GM12878 (cell line): Measurements from ENCODE around the gene NTN3. TPM values are rescaled to one million over a fixed set of nuclear protein-coding genes. Genes with fewer than 3 reads are reported as not detected.

ENCODE experiments used
- ATAC-seq: fragments of 200-7000 bp; cut with Tn5 transposase; 3 replicates; pipeline ENCODE4 v1.9.1; 2020; ENCODE audit warnings: mild to moderate bottlenecking, moderate library complexity
- BruUV-seq: library from RNA; stranded (reverse); fragments of 400-500 nt; replicated peaks from 2 replicates; lab custom pipeline; 2021; lab: Mats Ljungman, UMichigan
- CTCF ChIA-PET: fragments of 300-600 bp; sonication (Branson Sonifier 250); formaldehyde crosslinking; extraction: SDS; loops from one replicate; lab custom pipeline; 2021; ENCODE audit warnings: inconsistent platforms; lab: Yijun Ruan, JAX
- POLR2A ChIA-PET: fragments of 350-600 bp; formaldehyde crosslinking; extraction: SDS; loops from one replicate; lab custom pipeline; 2021; ENCODE audit warnings: inconsistent platforms; lab: Charles Lee
- RAD21 ChIA-PET: fragments of 300-600 bp; sonication (Branson Sonifier 250); formaldehyde crosslinking; loops from one replicate; lab custom pipeline; 2023; ENCODE audit warnings: antibody characterized with exemption; ENCODE audit not compliant: unreplicated experiment; lab: Charles Lee
- SMC1A ChIA-PET: fragments of 300-600 bp; sonication (Branson Sonifier 250); formaldehyde crosslinking; loops from one replicate; lab custom pipeline; 2023; ENCODE audit not compliant: unreplicated experiment, uncharacterized antibody; lab: Charles Lee
- DNase-seq: peaks from one replicate; pipeline ENCODE4 v3.0.0-alpha.2; 2011; ENCODE audit warnings: low read depth, low spot score
- FAIRE-seq: peaks from 3 replicates; lab custom pipeline; 2011; peaks lifted over from hg19 to GRCh38; lab: Jason Lieb, UNC
- H2AFZ ChIP-seq: 2 replicates; pipeline ENCODE4 v1.6.0; 2011; ENCODE audit warnings: low read depth, low read length, control low read depth; ENCODE audit not compliant: control insufficient read depth
- H3K27ac ChIP-seq: 2 replicates; pipeline ENCODE4 v1.5.1; 2011; ENCODE audit warnings: control low read depth; ENCODE audit not compliant: control insufficient read depth, insufficient read depth
- H3K27me3 ChIP-seq, 2 experiments: replicated peaks in 1 of 2; 2 replicates each; pipeline versions ENCODE4 v1.6.0 to v1.6.1; 2011; ENCODE audit warnings: low read length in 1 of 2; ENCODE audit not compliant: control insufficient read depth in 2 of 2, insufficient read depth in 2 of 2
- H3K36me3 ChIP-seq, 2 experiments: 2 replicates each; pipeline ENCODE4 v1.5.1; 2011; ENCODE audit warnings: low read length in 1 of 2; ENCODE audit not compliant: control insufficient read depth in 2 of 2, insufficient read depth in 2 of 2
- H3K4me1 ChIP-seq: 2 replicates; pipeline ENCODE4 v1.6.1; 2011; ENCODE audit warnings: mild to moderate bottlenecking, low read length, moderate library complexity, mixed read lengths; ENCODE audit not compliant: control insufficient read depth, insufficient read depth
- H3K4me2 ChIP-seq: 2 replicates; pipeline ENCODE4 v1.6.0; 2011; ENCODE audit warnings: control low read depth; ENCODE audit not compliant: control insufficient read depth, insufficient read depth
- H3K4me3 ChIP-seq: fragments of 200-600 bp; sonication (generic); 2 replicates; pipeline ENCODE4 v1.5.1; 2016
- H3K79me2 ChIP-seq: 2 replicates; pipeline ENCODE4 v1.6.0; 2011; ENCODE audit warnings: low read length; ENCODE audit not compliant: control insufficient read depth, insufficient read depth
- H3K9ac ChIP-seq: 2 replicates; pipeline ENCODE4 v1.8.0; 2011; ENCODE audit warnings: low read length, control low read depth, mixed read lengths; ENCODE audit not compliant: control insufficient read depth, insufficient read depth
- H3K9me3 ChIP-seq: replicated peaks from 3 replicates; pipeline ENCODE4 v1.5.1; 2011; ENCODE audit warnings: mild to moderate bottlenecking, low read length; ENCODE audit not compliant: control insufficient read depth, insufficient read depth
- H4K20me1 ChIP-seq: 2 replicates; pipeline ENCODE4 v1.6.0; 2011; ENCODE audit not compliant: control insufficient read depth, insufficient read depth
- DPF2 ChIP-seq: fragments of 450-650 bp; IDR thresholded peaks from 2 replicates; pipeline ENCODE4 v1.6.1; 2017; ENCODE audit warnings: mild to moderate bottlenecking
- EED ChIP-seq: sonication (generic); IDR thresholded peaks from 2 replicates; pipeline ENCODE4 v1.6.1; 2016; ENCODE audit warnings: antibody characterized with exemption, low read depth
- FOXK2 ChIP-seq: fragments of 450-650 bp; IDR thresholded peaks from 2 replicates; pipeline ENCODE4 v1.6.1; 2017; ENCODE audit warnings: mild to moderate bottlenecking, moderate library complexity
- IRF3 ChIP-seq: fragments of 450-650 bp; IDR thresholded peaks from 2 replicates; pipeline ENCODE4 v1.6.1; 2014; ENCODE audit warnings: mild to moderate bottlenecking
- KAT2A ChIP-seq: conservative IDR thresholded peaks from 2 replicates; pipeline ENCODE4 v1.6.1; 2011; ENCODE audit warnings: low read depth, low read length; ENCODE audit not compliant: control insufficient read depth
- MEF2A ChIP-seq: IDR thresholded peaks from 2 replicates; pipeline ENCODE4 v1.6.1; 2011; ENCODE audit warnings: low read depth, mild to moderate bottlenecking, low read length, moderate library complexity; ENCODE audit not compliant: insufficient read depth
- MTA3 ChIP-seq: IDR thresholded peaks from 2 replicates; pipeline ENCODE4 v1.6.1; 2012; ENCODE audit warnings: low read length, inconsistent platforms, borderline replicate concordance
- NFXL1 ChIP-seq: fragments of 450-650 bp; IDR thresholded peaks from 2 replicates; pipeline ENCODE4 v1.6.1; 2017; ENCODE audit warnings: antibody characterized with exemption, mild to moderate bottlenecking, borderline replicate concordance
- PAX8 ChIP-seq: fragments of 450-650 bp; IDR thresholded peaks from 2 replicates; pipeline ENCODE4 v1.6.1; 2017; ENCODE audit warnings: mild to moderate bottlenecking, moderate library complexity
- RB1 ChIP-seq: fragments of 450-650 bp; formaldehyde crosslinking; IDR thresholded peaks from 2 replicates; pipeline ENCODE4 v1.6.1; 2017; ENCODE audit warnings: mild to moderate bottlenecking, borderline replicate concordance
- SMAD1 ChIP-seq: fragments of 450-650 bp; IDR thresholded peaks from 2 replicates; pipeline ENCODE4 v1.6.1; 2018; ENCODE audit warnings: mild to moderate bottlenecking, low read depth; ENCODE audit not compliant: partially characterized antibody
- SMARCA5 ChIP-seq: fragments of 450-650 bp; IDR thresholded peaks from 2 replicates; pipeline ENCODE4 v1.6.1; 2017; ENCODE audit warnings: mild to moderate bottlenecking
- SREBF1 ChIP-seq: IDR thresholded peaks from 2 replicates; pipeline ENCODE4 v1.6.1; 2012; ENCODE audit warnings: mild to moderate bottlenecking, low read length
- STAT1 ChIP-seq: fragments of 450-650 bp; conservative IDR thresholded peaks from 2 replicates; pipeline ENCODE4 v1.6.1; 2014; ENCODE audit warnings: antibody characterized with exemption, mild to moderate bottlenecking
- ZBED1 ChIP-seq: IDR thresholded peaks from 2 replicates; pipeline ENCODE4 v1.6.1; 2016; ENCODE audit warnings: borderline replicate concordance
- ZNF207 ChIP-seq: fragments of 450-650 bp; IDR thresholded peaks from 2 replicates; pipeline ENCODE4 v1.6.1; 2014; ENCODE audit warnings: antibody characterized with exemption, mild to moderate bottlenecking, borderline replicate concordance
- WGBS: methylation state at CpG from one replicate; pipeline ENCODE4 v1.1.6; 2016; ENCODE audit warnings: low lambda C conversion rate; ENCODE audit not compliant: insufficient replicate concordance, insufficient coverage; ENCODE audit errors: missing lambda C conversion rate; 5-methylcytosine and 5-hydroxymethylcytosine counted together
- in situ Hi-C: fragments of 300-500 bp; cut with MboI; formaldehyde crosslinking; loops from 9 replicates; pipeline ENCODE4 v1.14.3; 2018; ENCODE audit warnings: mixed read lengths
- intact Hi-C: fragments of 100-400 bp; cut with micrococcal nuclease; formaldehyde crosslinking; loops from one replicate; pipeline ENCODE4 v1.14.2; 2022; ENCODE audit not compliant: unreplicated experiment
- polyA plus RNA-seq, 11 experiments: library from polyadenylated mRNA; depleted of rRNA in 4 of 11; unstranded in 6 of 11; stranded (reverse) in 5 of 11; fragments of >200 nt; fragmentation: Nextera tagmentation in 4 of 11; fragmentation: Illumina TruSeq in 1 of 11; extraction: Ambion mirVana in 4 of 11; extraction: Trizol in 1 of 11; gene quantifications; 1 replicate in 1 of 11; 2 replicates in 10 of 11; pipeline versions ENCODE4 v1.2.1 to v1.2.3, GENCODE V29; 2011 to 2016; ENCODE audit warnings: inconsistent platforms in 2 of 11, missing spikeins in 2 of 11, low read depth in 1 of 11
- total RNA-seq, 4 experiments: library from RNA; depleted of rRNA in 3 of 4; stranded (reverse); fragments of >200 nt in 3 of 4; fragmentation: Illumina TruSeq in 1 of 4; extraction: Trizol in 1 of 4; gene quantifications; 2 replicates each; pipeline versions ENCODE4 v1.2.1 to v1.2.3, GENCODE V29; 2013 to 2021
- TF ChIP-seq, protein P1 (sequence below): fragments of 450-650 bp; IDR thresholded peaks from 2 replicates; pipeline ENCODE4 v1.6.1; 2017; ENCODE audit warnings: mild to moderate bottlenecking, moderate library complexity

The NTN3 gene
- total and polyA plus RNA-seq, 10 of the 15 experiments (the other 5 are each of a cell fraction or from before 2014, with no cell fraction given) = 0.04 TPM; not detected in 9

GRCh38 chr16:2513405-2514332 lies 42.6 kb downstream of the NTN3 start, which contains the start of gene ATP6V0C:
Gene ATP6V0C (plus strand): TSS chr16:2513952. CDS start chr16:2514104, 152 bp downstream.
- peak; percentile 80 for ATAC-seq
- WGBS = 2% methylated on average over 92 of the region's 122 CpGs
- peak within 1 kb of the TSS; percentile 84 for H3K27ac ChIP-seq
- no TSS peak for BruUV-seq
- H4K20me1 ChIP-seq = peaks cover 6% of the 10 kb centered on the region; the same call in 1 of the 2 replicates
- intact Hi-C loops (no loop called here), in situ Hi-C loops (no loop called here)
- POLR2A ChIA-PET = interaction anchor here (0.9 to 1.8 kb wide), 4 partner anchors 18 to 358 kb away, joined by 3 to 6 read pairs (median 4); partner anchors contain the start of genes CCNF, PDPK1 and TRAF7
- H3K4me3 ChIP-seq = peak within 1 kb of the TSS; percentile 75
- DNase-seq = peak; percentile 40
- H2AFZ ChIP-seq = peak within 1 kb of the TSS; percentile 71
- H3K4me2 ChIP-seq = peak within 1 kb of the TSS; percentile 64
- H3K4me1 ChIP-seq = peaks cover 26% of the 10 kb centered on the region
- SMC1A ChIA-PET = interaction anchor here (1.3 kb wide), 1 partner anchor 24 kb away, joined by 5 read pairs; the partner anchor contains the start of gene PDPK1
- H3K36me3 ChIP-seq = peaks cover 4 to 6% of the 10 kb centered on the region in 2 experiments; a peak in 3 of 4 replicates
- peak within 1 kb of the TSS; percentile 93 for H3K9ac ChIP-seq
- FAIRE-seq = peak; percentile 84
- peaks cover 47% of the 10 kb centered on the region for H3K79me2 ChIP-seq
- RAD21 ChIA-PET = interaction anchor here (0.6 to 1.3 kb wide), 2 partner anchors 45 to 239 kb away, joined by 3 to 4 read pairs; partner anchors contain the start of gene SRRM2
- H3K9me3 ChIP-seq = no peaks in the 10 kb centered on the region
- no peaks in the 10 kb centered on the region for H3K27me3 ChIP-seq
- CTCF ChIA-PET = interaction anchor here (0.9 to 1.6 kb wide), 2 partner anchors 22 to 373 kb away, joined by 4 read pairs; no protein-coding TSS in a partner anchor
- no peak for TF ChIP-seq PAX8
- 0 out of 2 replicates have a peak, but pooled peaks have one; percentile 38 for TF ChIP-seq NFXL1
- no peak for TF ChIP-seq KAT2A
- TF ChIP-seq DPF2 = peak; percentile 84; the same call in 1 of the 2 replicates
- peak; percentile 69 for TF ChIP-seq FOXK2
- TF ChIP-seq SREBF1 = peak; percentile 88; the same call in 1 of the 2 replicates
- TF ChIP-seq MEF2A = 0 out of 2 replicates have a peak, but pooled peaks have one; percentile 4
- no peak for TF ChIP-seq ZBED1
- TF ChIP-seq, protein P1, sequence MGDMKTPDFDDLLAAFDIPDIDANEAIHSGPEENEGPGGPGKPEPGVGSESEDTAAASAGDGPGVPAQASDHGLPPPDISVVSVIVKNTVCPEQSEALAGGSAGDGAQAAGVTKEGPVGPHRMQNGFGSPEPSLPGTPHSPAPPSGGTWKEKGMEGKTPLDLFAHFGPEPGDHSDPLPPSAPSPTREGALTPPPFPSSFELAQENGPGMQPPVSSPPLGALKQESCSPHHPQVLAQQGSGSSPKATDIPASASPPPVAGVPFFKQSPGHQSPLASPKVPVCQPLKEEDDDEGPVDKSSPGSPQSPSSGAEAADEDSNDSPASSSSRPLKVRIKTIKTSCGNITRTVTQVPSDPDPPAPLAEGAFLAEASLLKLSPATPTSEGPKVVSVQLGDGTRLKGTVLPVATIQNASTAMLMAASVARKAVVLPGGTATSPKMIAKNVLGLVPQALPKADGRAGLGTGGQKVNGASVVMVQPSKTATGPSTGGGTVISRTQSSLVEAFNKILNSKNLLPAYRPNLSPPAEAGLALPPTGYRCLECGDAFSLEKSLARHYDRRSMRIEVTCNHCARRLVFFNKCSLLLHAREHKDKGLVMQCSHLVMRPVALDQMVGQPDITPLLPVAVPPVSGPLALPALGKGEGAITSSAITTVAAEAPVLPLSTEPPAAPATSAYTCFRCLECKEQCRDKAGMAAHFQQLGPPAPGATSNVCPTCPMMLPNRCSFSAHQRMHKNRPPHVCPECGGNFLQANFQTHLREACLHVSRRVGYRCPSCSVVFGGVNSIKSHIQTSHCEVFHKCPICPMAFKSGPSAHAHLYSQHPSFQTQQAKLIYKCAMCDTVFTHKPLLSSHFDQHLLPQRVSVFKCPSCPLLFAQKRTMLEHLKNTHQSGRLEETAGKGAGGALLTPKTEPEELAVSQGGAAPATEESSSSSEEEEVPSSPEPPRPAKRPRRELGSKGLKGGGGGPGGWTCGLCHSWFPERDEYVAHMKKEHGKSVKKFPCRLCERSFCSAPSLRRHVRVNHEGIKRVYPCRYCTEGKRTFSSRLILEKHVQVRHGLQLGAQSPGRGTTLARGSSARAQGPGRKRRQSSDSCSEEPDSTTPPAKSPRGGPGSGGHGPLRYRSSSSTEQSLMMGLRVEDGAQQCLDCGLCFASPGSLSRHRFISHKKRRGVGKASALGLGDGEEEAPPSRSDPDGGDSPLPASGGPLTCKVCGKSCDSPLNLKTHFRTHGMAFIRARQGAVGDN = peak; percentile 54
- TF ChIP-seq MTA3 = no peak
- no peak for TF ChIP-seq IRF3
- TF ChIP-seq EED = no peak
- TF ChIP-seq ZNF207 = peak; percentile 96
- TF ChIP-seq STAT1 = 0 out of 2 replicates have a peak, but pooled peaks have one; percentile 64
- peak; percentile 88; the same call in 1 of the 2 replicates for TF ChIP-seq RB1
- no peak for TF ChIP-seq SMAD1
- TF ChIP-seq SMARCA5 = no peak; the same call in 1 of the 2 replicates
